ENCODE results near the gene SHF. TPM values are rescaled to one million over a fixed set of nuclear protein-coding genes. Genes with fewer than 3 reads are reported as not detected.
A peak's percentile ranks its signal among the peaks of the same experiment; 100 is the strongest.

SHF gene
- total and polyA plus RNA-seq, 2 experiments from 2014 or later = 0.32 to 0.93 TPM

DNA sequence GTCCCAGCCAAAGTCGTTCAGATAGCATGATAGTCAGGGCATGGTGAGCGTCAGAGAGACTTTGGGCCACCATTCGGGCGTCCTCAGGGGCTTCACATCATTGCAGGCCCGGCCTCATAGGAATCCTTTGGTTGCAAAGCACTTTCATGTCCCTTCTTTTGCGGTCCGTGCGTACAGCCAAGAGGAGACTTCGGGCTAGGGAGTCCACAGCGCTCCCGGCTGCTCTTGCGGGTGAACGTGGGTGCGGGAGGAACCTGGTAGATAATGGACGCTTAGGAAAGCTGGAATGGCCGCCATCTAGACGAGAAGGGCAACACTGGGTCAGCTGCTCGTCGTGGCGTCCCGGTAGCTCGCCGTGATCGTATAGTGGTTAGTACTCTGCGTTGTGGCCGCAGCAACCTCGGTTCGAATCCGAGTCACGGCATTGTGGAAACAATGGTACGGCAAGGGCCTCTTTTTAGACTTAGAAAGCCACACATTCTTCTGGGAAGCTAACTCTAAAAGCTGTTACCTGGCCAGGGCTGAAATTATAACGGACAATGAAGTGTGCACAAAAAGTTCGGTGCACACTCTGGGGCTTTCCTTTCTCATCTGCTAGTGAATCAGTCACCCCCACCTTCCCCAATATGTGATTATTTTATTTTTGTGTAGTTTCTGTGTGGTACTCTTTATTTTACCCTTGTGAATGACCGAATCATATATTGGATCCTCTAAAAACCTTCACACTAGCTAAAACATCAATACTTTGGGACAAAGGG is 13.2 kb upstream of the SHF start:
- H3K4me1 ChIP-seq (ENCODE audit: insufficient read depth) = no peaks in the 10 kb centered on the region
- H3F3A ChIP-seq (ENCODE audit: insufficient read depth) = peaks cover 20% of the 10 kb centered on the region
- 3 to 4% methylated on average over 32 to 34 of the region's 34 CpGs for WGBS, 2 experiments (ENCODE audit: low coverage in 1 of 2, low lambda C conversion rate in 2 of 2, missing lambda C conversion rate in 2 of 2)
- no peaks in the 10 kb centered on the region for H3K9me3 ChIP-seq (ENCODE audit: low read depth)
- no peaks in the 10 kb centered on the region for H4K20me1 ChIP-seq (ENCODE audit: insufficient read depth)
- H2AFZ ChIP-seq = peak overlapping the region; percentile 99
- peak overlapping the region; percentile 97 for H3K27ac ChIP-seq
- H3K36me3 ChIP-seq (ENCODE audit: low read depth) = no peaks in the 10 kb centered on the region
- no peaks in the 10 kb centered on the region for H3K27me3 ChIP-seq (replicated peaks; ENCODE audit: insufficient read depth)
- H3K79me2 ChIP-seq (ENCODE audit: insufficient read depth) = no peaks in the 10 kb centered on the region
- no peaks in the 10 kb centered on the region for H3K9me2 ChIP-seq (ENCODE audit: insufficient read depth)
- peak; percentile 85 for DNase-seq
- no peak for TF ChIP-seq EZH2phosphoT487 (IDR thresholded peaks at IDR 0.05; ENCODE audit: insufficient read depth, low read depth)
- no peak for TF ChIP-seq EZH2 (IDR thresholded peaks at IDR 0.05; ENCODE audit: insufficient read depth, poor library complexity, severe bottlenecking)
- peak overlapping the region; percentile 93 for H3K4me3 ChIP-seq
- peak overlapping the region; percentile 91 for H3K9ac ChIP-seq
- in situ Hi-C loops (cut with MboI) = no loop called here
- H3K4me2 ChIP-seq (ENCODE audit: unreplicated experiment) = peak overlapping the region; percentile 98

DNA sequence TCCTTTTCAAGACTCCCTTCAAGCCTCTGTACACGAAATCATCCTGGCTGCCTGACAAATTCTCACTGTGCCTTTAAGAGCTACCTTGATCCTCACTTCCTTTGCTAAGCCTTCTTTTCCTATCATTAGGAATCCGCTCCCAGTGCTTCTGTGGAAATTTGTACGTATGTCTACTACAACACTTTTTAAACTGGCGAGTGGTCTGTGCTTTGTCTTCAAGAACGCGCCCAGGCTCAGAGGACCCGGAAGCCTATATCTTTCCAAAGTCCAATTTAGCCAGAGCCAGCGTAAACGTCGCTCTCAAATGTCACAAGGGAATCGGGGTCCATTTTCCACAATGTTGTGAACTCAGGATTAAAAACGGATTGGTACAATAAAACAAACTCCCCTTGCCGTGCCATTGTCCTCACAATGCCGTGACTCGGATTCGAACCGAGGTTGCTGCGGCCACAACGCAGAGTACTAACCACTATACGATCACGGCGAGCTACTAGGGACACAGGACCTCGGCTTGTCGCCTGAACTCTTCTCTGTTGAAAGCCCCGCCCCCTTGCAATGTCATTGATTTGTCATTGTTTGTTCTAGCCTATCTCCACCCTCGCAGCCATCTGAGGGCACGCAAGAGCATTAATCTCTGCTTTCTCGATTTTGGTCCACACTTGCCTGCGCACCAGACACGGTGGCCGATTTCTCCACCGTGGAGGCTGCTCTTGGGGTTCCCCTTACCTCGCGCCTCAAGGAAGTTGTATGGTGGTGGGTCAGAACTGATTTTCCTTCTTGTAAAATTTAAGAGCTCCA is 12.4 kb upstream of the SHF start:
- H4K20me1 ChIP-seq (ENCODE audit: insufficient read depth) = no peaks in the 10 kb centered on the region
- no peaks in the 10 kb centered on the region for H3K27me3 ChIP-seq (replicated peaks; ENCODE audit: insufficient read depth)
- 0 to 3% methylated on average over 34 of the region's 34 CpGs for WGBS, 2 experiments (ENCODE audit: low coverage in 1 of 2, low lambda C conversion rate in 2 of 2, missing lambda C conversion rate in 2 of 2)
- H3K4me3 ChIP-seq = peak overlapping the region; percentile 93
- H2AFZ ChIP-seq = peak overlapping the region; percentile 99
- DNase-seq = peak; percentile 96
- peak overlapping the region; percentile 98 for H3K4me2 ChIP-seq (ENCODE audit: unreplicated experiment)
- no peaks in the 10 kb centered on the region for H3K4me1 ChIP-seq (ENCODE audit: insufficient read depth)
- TF ChIP-seq EZH2 (IDR thresholded peaks at IDR 0.05; ENCODE audit: insufficient read depth, poor library complexity, severe bottlenecking) (no peak), EZH2phosphoT487 (IDR thresholded peaks at IDR 0.05; ENCODE audit: insufficient read depth, low read depth) (no peak)
- no peaks in the 10 kb centered on the region for H3K79me2 ChIP-seq (ENCODE audit: insufficient read depth)
- no peaks in the 10 kb centered on the region for H3K36me3 ChIP-seq (ENCODE audit: low read depth)
- H3F3A ChIP-seq (ENCODE audit: insufficient read depth) = peaks cover 20% of the 10 kb centered on the region
- H3K9me3 ChIP-seq (ENCODE audit: low read depth) = no peaks in the 10 kb centered on the region
- H3K27ac ChIP-seq = peak overlapping the region; percentile 97
- H3K9me2 ChIP-seq (ENCODE audit: insufficient read depth) = no peaks in the 10 kb centered on the region
- H3K9ac ChIP-seq = peak overlapping the region; percentile 91
- in situ Hi-C loops (cut with MboI) = no loop called here

- Histone ChIP-seq H3K4me3 (peak overlapping the region; percentile 93), H3K9me2 (ENCODE audit: insufficient read depth) (no peaks in the 10 kb centered on the region), H3K9me3 (ENCODE audit: low read depth) (no peaks in the 10 kb centered on the region), H3K36me3 (ENCODE audit: low read depth) (no peaks in the 10 kb centered on the region), H3K4me2 (ENCODE audit: unreplicated experiment) (peak overlapping the region; percentile 90), H3K27me3 (replicated peaks; ENCODE audit: insufficient read depth) (no peaks in the 10 kb centered on the region), H3K79me2 (ENCODE audit: insufficient read depth) (no peaks in the 10 kb centered on the region), H3K27ac (peak overlapping the region; percentile 97), H3K4me1 (ENCODE audit: insufficient read depth) (no peaks in the 10 kb centered on the region), H3K9ac (peak overlapping the region; percentile 91), H3F3A (ENCODE audit: insufficient read depth) (peaks cover 20% of the 10 kb centered on the region), H2AFZ (peak overlapping the region; percentile 99), H4K20me1 (ENCODE audit: insufficient read depth) (no peaks in the 10 kb centered on the region)
- in situ Hi-C loops (cut with MboI) = loop anchor here (25.0 kb wide), 1 partner anchor 413 kb away; no protein-coding TSS in a partner anchor
- DNase-seq = peak; percentile 47
- TF ChIP-seq EZH2phosphoT487 (IDR thresholded peaks at IDR 0.05; ENCODE audit: insufficient read depth, low read depth) (no peak), EZH2 (IDR thresholded peaks at IDR 0.05; ENCODE audit: insufficient read depth, poor library complexity, severe bottlenecking) (no peak)
- WGBS, 2 experiments (ENCODE audit: low coverage in 1 of 2, low lambda C conversion rate in 2 of 2, missing lambda C conversion rate in 2 of 2) = 0 to 1% methylated on average over 23 to 25 of the region's 25 CpGs
Observed at GRCh38 chr15:45199136-45199810, 11.5 kb upstream of the SHF start.
